K562 (cell line): ENCODE results near the gene HBP1. TPM values are rescaled to one million over a fixed set of nuclear protein-coding genes. Genes with fewer than 3 reads are reported as not detected.

Experiments used
- polyA plus RNA-seq, 8 experiments: library from polyadenylated mRNA; depleted of rRNA in 4 of 8; stranded (reverse) in 5 of 8; unstranded in 3 of 8; fragments of >200 nt; fragmentation: Nextera tagmentation in 2 of 8; fragmentation: Illumina TruSeq in 1 of 8; extraction: Ambion mirVana in 2 of 8; extraction: Trizol in 1 of 8; gene quantifications; 2 replicates each; pipeline versions ENCODE4 v1.2.1 to v1.2.3, GENCODE V29; 2011 to 2014; ENCODE audit warnings: inconsistent platforms in 1 of 8, missing spikeins in 1 of 8
- total RNA-seq, 7 experiments: library from RNA; depleted of rRNA in 6 of 7; stranded (reverse); fragments of >200 nt in 6 of 7; fragmentation: Illumina TruSeq in 2 of 7; extraction: Trizol in 2 of 7; gene quantifications; 2 replicates each; pipeline versions ENCODE4 v1.2.1 to v1.2.3, GENCODE V29; 2011 to 2021; ENCODE audit warnings: low replicate concordance in 1 of 7

The HBP1 gene
- total and polyA plus RNA-seq, 9 of the 15 experiments (the other 6 are each of a cell fraction or from before 2014, with no cell fraction given) = 18.7 to 59.9 (median 27.0) TPM

Other genes with a start within 250 kb of the HBP1 start
- 107 and 108 TPM in 2 replicates for gene PRKAR2B, start 124.3 kb upstream of the HBP1 start, total RNA-seq (2014; rRNA removed)
- gene PRKAR2B, start 124.3 kb upstream of the HBP1 start, total RNA-seq (2014; rRNA removed; fragmentation: Illumina TruSeq; extraction: Trizol) = 156 and 172 TPM in 2 replicates
- 131 and 138 TPM in 2 replicates for gene PRKAR2B, start 124.3 kb upstream of the HBP1 start, total RNA-seq (2015; rRNA removed; fragmentation: Illumina TruSeq; extraction: Trizol)
- 115 and 129 TPM in 2 replicates for gene PRKAR2B, start 124.3 kb upstream of the HBP1 start, total RNA-seq (2021)
- 122 and 173 TPM in 2 replicates for gene PRKAR2B, start 124.3 kb upstream of the HBP1 start, polyA plus RNA-seq (2011; rRNA removed)
- 117 and 140 TPM in 2 replicates for gene PRKAR2B, start 124.3 kb upstream of the HBP1 start, polyA plus RNA-seq (2014; fragmentation: Illumina TruSeq; extraction: Trizol)
- gene PRKAR2B, start 124.3 kb upstream of the HBP1 start, polyA plus RNA-seq (2014; fragmentation: Nextera tagmentation; extraction: Ambion mirVana) = 10 to 100 TPM; 59.0 to 65.4 TPM
- 77.1 and 86.2 TPM in 2 replicates for gene PRKAR2B, start 124.3 kb upstream of the HBP1 start, polyA plus RNA-seq (2014; rRNA removed)